GM21381 (cell line): ENCODE data around the gene HPCAL1.
A peak's percentile ranks its signal among the peaks of the same experiment; 100 is the strongest.

Experiments
- ATAC-seq: cut with Tn5 transposase; IDR thresholded peaks from one replicate; pipeline ENCODE4 v1.9.1; 2021; ENCODE audit warnings: mild to moderate bottlenecking, moderate library complexity; ENCODE audit not compliant: unreplicated experiment

The HPCAL1 gene

DNA sequence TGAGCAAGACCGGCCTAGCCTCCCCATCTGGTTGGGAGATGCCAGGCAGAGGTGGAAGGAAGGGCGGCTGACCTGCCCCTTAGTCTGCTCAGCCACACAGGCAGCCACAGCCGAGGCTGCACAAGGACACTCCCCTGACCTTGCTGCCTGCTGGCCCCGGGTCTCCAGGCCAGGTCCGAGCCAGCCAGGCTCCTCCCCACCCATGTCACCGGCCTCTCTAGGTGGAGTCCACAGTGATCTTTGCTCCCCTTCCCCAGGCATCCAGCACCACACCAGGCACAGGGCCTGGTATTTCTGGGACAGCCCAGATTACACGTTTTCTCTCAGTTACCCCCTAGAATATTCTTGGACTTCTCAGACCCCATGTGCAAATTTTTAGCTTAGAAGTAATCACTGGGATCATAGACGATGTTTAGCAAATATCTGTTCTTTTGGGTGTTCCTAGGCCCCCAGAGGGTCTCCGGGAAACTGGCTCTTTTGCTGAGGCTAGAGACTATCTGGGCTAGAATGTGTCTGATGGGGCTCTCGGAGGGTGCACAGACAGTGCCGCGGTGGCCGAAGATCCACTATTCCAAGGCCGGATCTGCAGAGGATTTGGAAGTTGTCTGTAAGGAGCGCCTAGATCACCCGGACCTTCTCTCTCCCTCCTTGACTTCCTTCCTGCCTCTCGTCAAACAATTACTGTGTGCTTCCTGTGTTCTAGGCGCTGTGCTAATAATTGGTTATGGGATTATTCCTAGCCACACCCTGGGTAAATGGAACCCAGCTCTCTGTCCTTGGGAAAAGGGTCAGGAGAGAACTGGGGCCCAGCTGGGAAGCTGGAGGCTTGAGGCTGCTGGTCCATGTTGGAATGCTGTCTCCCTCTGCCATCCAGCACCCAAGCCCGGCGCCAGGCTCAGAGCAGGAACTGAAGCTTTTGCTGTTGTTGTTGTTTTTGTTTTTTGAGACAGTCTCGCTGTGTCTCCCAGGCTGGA, 98.6 kb downstream of the HPCAL1 start:
- ATAC-seq, result no peak

DNA sequence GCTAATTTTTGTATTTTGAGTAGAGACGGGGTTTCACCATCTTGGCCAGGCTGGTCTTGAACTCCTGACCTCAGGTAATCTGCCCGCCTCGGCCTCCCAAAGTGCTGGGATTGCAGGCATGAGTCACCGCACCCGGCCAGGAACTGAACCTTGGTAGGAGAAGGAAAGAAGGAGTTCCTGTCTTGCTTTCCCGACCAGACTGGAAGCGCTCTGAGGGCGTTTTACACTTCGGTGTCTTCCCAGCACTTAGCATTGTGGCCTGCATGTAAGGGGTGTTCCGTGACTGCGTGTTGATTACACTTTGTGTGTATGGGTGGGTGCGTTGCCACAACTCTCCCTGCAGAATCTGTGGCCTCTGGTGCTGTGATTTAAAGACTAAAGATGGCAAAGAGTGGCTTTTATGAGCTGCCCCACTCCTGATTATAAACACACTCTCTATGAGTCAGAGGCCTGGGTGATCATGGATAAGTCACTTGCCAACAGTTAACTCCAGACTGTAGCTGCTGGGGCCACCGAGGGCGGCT, 99.4 kb downstream of the HPCAL1 start:
- no peak for ATAC-seq

DNA sequence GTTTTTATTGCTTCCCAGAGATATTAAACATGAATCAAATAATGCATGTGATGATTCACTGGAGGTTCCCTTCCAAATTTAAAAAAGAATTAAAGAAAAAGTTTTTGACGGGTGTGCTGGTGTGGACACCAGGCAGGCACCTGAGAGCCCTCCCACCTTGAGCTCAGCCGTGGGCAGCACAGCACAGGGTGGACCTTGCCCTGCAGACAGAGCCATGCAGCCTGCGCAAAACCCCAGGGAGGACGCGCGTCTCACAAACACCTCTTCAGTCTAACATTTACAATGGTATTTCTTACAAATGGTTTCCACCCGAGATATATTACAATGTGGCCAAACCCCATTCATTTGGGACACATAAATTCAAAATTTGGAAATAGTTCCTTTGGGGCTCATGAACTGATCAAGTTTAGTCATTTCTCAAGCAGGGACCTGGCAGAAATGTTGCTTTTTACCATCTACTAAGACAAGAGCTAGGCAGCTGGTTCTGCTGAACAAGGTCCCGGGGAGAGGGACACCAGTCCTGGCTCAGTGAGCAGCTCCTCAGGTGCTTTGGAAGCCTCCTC, 100.0 kb downstream of the HPCAL1 start:
- ATAC-seq, result no peak

DNA sequence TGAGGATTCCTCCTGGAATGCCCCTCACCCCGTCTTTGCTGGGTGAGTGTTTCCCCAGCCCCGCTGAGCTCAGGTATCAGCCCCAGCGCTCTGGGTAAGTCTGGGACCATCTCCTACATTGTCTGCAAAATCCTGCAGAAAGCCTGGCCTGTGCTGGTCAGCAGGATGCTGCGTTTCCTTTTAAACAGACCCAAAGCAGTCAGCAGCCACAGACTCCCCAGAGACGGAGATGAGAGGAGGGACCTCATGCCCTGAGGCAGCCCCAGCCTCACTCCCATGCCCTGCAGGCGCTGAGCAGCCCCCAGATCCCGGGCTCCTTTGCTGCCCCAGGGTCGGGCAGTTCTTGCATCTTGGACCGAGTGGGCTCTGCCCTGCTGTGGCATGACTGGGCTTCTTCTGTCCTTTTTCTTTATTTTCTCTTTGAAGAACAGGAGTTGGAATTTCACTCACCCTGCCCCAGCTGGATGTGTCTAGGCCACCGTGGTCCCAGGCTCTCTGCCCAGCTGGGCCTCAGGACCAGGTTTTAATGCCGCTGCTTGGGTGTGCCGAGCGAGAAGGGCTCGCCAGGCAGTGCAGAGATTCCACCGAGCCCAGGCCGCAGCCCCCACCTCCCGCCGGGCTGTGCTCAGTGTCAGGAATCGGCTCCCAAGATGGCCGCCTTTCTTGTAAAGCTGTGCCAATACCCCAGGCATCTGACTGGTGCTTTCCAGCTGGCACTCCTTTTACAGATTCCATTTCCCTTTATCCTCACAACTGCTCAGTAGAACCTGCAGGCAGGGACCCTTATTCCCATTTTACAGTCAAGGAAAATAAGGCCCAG, 101.8 kb downstream of the HPCAL1 start:
- ATAC-seq, result no peak

DNA sequence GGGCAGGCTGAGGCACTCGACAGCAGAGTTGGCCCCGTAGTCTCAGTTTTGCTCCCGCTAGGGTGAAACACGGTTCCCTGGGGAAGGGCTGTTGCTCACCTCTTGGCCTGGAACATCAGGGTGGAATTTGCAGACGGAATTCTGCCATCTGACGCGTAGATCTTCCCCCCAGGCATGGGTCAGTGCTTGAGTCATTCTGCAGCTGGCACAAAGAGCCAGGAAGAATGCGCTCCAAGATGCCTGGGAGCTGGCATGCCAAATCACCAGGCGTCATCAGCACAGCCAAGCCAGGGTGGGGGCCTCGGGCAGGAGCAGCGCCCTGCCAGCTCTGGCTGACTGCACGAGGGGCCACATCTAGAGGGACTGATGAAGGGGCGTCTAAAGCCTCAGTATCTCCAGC, 102.7 kb downstream of the HPCAL1 start:
- ATAC-seq, result no peak

DNA sequence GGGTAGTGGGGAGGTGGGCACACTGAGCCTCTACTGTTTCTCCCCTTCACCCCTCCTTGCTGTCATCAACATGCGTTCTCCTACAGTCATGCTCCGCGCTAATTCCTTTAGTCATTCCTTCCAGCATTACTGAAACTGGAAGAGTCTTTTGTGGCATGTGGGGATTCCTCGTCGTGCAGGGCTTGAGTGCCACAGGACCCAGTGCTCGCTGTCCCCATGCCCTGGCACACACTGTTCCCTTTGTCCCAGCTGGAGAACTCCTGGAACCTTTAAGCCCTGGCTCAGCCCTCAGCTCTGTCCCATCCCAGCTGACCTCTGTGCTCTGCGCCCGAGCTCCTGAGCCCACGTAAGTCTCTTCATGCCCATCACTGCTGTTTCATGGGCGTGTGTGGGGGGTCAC, 103.3 kb downstream of the HPCAL1 start:
- no peak for ATAC-seq

DNA sequence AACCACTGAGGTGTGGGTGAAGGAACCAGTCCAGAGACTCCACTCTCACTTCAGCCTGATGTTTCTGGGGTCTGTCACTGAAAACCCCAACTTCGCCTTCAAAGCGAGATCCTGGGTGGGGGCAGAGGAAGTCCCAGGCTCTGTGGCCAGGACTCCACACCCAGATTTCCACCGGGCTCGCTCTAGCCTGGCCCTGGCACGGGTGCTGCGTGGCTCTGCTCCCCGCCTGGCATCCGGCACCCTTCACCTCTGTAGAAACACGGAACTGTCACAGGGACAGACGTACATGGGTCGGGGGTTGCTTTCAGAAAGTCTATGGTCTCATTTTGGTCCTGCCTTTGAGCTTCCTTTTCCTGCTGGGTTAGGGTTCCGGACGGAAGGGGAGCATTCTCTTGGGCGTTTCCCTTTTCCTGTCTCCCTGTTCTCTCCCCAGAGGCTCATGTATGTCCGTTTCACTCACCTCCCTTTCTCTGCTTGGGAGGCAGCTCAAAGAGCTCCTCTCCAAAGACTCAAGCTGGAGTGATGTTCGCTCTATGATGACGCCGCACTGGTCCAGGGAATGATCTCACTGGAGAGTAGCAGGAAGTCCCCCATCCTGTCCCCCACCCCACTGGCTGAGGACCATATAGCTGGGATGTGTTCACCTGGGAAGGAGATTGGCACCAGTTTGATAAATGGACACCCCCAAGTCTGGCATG, 103.9 kb downstream of the HPCAL1 start:
- no peak for ATAC-seq

DNA sequence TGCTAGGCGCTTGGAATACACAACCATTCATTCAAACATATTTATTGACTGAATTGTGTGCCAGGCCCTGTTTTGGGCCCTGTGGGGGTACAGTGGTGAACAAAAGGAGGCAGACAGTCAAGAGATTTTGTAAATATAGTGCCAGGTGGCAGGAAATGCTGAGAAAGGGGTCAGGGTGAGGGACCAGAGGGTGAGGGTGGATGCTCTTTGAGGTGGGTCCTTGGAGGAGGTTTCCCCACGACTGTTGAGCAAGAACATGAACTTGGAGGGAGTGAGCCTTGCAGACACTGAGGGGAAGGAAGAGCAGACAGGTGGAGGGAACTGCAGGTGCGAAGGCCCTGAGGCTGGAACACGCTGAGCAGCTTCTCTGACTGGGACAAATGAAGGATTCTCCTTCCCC, 104.7 kb downstream of the HPCAL1 start:
- no peak for ATAC-seq

DNA sequence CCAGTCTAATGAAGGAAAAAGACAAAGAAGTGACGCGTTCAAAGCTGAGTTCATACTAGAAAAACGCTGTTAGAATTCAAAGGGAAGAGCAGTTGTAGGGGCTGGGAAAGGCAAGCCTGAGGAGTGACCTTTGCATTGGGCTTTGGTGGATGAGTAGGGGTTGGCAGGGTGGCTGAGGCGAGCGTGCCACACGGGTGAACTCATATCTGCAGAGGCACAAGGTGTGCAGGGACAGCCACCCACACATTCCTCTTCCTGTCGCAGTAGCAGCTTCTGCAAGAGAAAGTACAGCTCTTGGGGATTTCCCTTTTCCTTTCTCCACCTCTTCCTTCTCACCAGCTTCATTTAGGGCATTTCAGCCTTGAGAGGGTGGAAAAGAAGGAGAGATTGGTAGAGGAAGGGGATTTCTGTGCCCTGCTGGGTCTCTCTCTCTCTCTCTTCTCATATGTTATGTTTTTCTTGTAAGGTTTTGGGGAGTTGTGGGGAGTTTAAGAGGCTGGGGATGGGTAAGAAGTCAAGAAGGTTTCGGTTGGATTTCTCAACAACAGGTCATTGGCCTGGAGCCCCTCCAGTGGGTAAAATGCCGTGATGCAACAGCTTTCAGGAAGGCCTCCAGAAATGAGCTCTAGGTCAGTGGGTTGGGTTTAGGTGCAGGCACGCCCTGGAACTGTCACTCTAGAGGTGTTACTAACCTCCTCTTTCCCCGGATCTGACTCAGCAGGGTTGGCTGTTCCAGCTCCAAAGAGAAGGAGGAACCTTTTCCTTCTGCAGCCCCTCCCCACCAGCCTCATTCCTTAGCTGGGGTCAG, 105.3 kb downstream of the HPCAL1 start:
- peak; percentile 39 for ATAC-seq

DNA sequence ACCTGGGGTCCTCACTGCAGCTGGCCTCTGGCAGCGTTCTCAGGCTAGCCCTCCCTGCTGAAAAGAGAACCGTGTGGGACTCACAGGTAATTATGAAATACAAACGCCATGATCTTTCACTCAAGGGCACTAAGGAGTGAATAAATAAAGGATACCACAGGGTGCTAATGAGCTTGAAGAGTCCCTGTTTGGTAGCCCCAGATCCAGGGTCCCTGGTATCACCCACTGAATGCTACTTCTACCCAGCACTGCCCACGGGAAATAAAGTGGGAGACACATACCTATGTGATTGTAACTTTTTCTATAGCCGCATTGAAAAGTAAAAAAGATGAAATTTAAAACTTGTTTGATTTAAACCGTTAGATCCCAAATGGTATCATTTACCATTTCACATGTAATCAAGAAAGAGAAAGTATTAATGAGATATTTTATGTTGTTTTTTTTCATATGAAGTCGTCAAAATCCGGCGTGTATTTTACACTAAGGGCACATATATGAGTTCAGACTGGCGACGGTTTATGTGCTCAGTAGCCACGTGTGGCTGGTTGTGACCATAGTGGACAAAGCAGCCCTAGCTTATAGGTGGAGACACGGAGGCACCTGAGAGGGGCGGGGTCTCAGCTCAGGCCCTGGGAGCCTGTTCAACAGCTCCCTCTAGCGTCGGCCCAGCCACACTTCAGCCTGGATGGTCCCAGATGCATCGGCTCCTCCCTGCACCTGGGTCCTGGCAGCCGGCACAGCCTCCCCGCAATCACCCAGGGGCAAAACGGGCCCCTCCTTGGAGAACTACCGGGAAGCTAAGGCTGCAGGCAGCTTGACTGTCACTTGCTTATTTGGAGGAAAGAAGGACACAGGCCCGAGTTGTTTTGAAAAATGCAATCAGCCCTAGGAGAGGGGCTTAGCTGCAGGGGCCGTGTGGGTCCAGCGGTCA, 106.2 kb downstream of the HPCAL1 start:
- peak; percentile 51 for ATAC-seq

DNA sequence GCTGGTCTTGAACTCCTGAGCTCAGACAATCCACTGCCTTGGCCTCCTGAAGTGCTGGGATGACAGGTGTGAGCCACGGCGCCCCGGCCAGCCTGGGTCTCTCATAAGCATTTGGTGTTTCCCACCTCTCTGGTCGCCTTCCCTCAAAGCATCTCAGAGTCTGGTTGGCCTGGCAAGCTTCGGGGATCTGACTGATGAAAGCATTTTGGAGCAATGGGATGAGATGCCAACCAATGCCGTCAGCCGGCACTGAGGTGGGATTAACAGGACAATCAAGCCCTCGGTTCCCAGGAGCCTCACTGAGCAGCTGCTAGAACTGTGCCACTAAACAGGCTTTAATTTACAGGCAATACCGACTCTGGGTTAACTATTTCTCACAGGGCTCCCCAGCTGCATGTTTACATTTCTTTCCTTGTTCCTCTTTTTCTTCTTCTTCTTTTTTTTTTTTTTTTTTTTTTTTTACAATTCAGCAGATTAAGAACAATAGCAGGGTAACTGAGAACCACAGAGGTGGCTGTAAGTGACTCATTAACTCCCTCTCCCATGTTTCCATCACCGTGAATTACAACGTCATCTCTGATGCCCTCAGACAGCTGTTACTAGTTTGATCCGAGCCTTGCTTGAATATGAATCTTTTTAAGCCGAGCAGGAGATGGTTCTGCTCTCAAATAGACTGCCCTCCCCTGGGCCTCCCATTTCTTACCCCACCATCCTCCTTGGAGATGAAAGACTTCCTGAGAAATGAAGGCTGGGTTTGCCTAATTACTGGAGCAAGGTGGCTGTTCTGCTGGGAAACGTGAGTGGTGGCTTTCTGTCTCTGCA, 107.5 kb downstream of the HPCAL1 start:
- peak; percentile 53 for ATAC-seq

DNA sequence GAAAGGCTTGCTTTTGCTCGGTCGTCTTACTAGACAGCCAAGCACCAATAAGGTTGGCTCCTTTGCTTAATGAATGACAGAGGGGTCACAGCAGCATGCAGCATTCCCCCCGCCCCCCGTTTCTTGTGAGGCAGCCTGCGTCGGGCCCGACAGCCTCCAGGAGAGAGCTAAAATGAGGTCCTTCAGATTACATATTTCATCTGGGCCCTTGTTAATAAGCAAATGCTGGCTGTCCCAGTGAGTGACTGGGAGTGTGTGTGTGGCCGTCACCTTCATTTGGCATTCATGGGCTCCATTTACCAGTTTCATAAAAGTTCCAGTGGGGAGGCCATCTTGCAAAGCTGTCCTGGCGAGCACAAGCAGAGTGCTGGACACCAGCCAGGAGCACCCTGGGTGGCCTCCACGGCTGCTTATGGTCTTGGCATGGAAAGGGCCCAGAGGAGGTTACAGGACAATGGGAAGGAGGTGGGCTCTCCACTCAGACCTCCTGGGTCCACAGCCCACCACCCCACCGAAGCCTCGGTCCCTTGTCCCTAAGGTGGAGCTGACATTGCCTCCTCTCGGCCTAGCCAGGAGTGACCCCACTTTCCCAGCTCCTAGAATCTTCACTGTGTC, 108.2 kb downstream of the HPCAL1 start:
- ATAC-seq, result no peak

DNA sequence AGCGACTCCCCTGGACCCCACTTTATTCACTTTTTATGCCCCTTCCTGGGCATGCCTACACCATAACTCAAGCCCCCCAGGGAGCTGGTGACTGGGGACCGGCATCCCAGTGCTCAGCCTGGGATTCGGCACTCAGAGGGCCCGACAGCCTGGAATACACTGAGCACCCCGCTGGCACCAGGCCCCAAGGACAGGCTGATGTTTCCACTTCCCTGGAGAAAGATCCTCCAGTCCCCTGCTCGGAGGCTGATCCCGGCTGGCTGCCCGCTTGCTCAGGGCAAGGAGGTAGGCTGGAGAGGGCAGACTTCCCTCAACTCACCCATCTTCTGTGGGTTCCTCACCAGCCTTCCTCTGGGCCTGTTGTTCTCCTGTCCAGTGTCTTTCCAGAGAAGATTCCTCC, 108.9 kb downstream of the HPCAL1 start:
- ATAC-seq, result no peak

DNA sequence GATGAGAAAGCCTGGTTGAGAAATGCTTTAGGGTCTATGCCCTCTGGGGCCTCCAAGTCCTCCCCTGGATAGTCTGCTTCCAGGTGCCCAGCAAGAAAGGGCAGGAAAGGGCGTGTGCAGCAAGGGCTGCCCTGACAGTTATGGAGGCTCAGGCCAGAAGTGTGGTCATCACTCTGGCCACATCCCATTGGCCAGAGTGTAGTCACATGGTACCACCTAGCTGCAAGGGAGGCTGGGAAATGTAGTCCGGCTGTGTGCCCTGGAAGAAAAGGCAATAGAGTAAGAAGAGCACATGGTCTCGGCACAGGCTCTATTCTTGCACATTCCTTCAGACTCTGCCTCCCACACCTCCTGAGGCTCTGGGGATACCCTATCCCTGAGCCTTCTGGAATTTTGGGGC, 109.7 kb downstream of the HPCAL1 start:
- peak; percentile 25 for ATAC-seq

DNA sequence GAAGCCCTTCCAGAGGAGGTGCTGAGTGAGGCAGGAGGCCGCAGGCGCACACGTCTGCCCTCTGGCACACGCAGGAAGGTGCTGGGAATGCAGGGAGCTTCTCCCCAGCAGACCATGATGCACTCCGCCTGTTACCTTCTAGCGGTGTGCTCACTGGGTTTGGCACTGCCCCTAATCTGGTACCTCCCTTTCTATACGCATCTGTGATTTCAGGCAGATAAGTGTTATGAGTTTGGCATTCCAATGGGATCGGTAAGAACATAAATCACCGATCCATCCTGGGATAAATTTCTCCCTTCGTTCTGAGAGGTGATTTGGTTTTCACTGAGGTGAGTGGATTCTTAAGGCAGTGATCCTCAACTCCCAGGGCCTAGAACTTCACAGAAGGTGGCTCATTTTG, 110.8 kb downstream of the HPCAL1 start:
- ATAC-seq, result no peak

DNA sequence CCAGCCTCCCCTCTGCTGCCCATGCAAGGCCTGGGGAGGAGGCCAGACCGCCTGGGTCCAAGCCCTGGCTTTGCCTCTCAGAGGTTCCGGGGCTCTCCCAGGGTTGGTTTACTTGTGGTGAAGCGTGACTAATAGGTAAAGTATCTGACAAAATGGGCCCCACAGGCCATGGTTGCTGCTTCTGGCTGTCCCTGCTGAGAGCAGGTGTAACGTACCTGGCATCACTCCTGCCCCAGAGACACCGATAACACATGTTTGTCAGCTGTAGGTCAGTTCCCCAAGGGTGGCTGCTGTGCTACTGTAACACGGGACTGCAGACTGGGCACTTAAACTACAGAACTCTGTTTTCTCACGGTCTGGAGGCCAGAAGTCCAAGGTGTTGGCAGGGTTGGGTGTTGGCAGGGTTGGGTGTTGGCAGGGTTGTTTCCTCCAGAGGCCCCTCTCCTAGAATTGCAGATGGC, 111.3 kb downstream of the HPCAL1 start:
- ATAC-seq, result no peak

DNA sequence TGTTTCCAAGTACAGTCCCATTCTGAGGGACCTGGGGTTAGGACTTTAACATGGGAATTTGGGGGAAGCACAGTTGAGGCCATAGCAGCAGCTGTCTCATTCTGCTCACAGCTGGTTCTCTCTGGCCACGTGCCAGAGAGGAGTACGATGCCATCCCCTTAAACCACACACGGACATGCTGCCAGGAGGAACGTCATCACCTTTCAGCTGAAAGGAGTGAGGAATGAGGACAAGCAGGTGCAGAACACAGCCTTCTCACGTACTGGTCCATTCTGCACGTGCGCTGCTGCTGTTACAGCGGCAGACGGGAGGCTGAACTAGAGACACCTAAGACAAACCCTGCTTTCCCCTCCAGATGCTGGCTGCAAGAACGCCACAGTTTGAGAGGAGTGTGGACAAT, 111.9 kb downstream of the HPCAL1 start:
- no peak for ATAC-seq
